Adrenal gland (tissue), 12 donors: Measurements from ENCODE around the gene MRPS27. TPM values are rescaled to one million over a fixed set of nuclear protein-coding genes. Genes with fewer than 3 reads are reported as not detected.
A peak's percentile ranks its signal among the peaks of the same experiment; 100 is the strongest.

ENCODE experiments used
- DNase-seq, 7 donors: peaks; one replicate each; pipeline ENCODE4 v3.0.0-alpha.2; 2019 to 2020
- H3K27ac ChIP-seq, 5 donors: fragments of 200-600 bp; sonication (generic) in 4 of 5; 1 replicate in 3 of 5; 2 replicates in 2 of 5; pipeline versions ENCODE4 v1.5.1 to v1.8.0; 2016 to 2020; ENCODE audit warnings: mild to moderate bottlenecking in 1 of 5
- H3K27me3 ChIP-seq: fragments of 200-600 bp; 2 replicates; pipeline ENCODE4 v1.8.0; 2021
- H3K36me3 ChIP-seq, 2 donors: fragments of 200-600 bp; replicated peaks in 1 of 2; 1 replicate in 1 of 2; 2 replicates in 1 of 2; pipeline versions ENCODE4 v1.5.1 to v1.8.0; 2018 to 2022
- H3K4me1 ChIP-seq, 2 donors: fragments of 200-600 bp; replicated peaks in 1 of 2; 1 replicate in 1 of 2; 2 replicates in 1 of 2; pipeline versions ENCODE4 v1.5.1 to v1.8.0; 2018 to 2021
- H3K4me3 ChIP-seq, 4 donors: fragments of 200-600 bp; sonication (generic) in 3 of 4; one replicate each; pipeline ENCODE4 v1.5.1; 2016 to 2018
- H3K9me3 ChIP-seq, 3 donors: fragments of 200-600 bp; sonication (generic) in 1 of 3; replicated peaks in 1 of 3; 1 replicate in 2 of 3; 2 replicates in 1 of 3; pipeline versions ENCODE4 v1.5.1 to v1.8.0; 2016 to 2021
- CTCF ChIP-seq, 6 experiments: fragments of 450-650 bp in 4 of 6; fragments of 200-600 bp in 2 of 6; sonication (generic) in 1 of 6; IDR thresholded peaks; 1 replicate in 5 of 6; 2 replicates in 1 of 6; pipeline versions ENCODE4 v1.5.1 to v1.8.0; 2016 to 2021; ENCODE audit warnings: antibody characterized with exemption in 6 of 6, mild to moderate bottlenecking in 2 of 6, moderate library complexity in 1 of 6
- POLR2A ChIP-seq, 2 donors: fragments of 450-650 bp; IDR thresholded peaks; one replicate each; pipeline ENCODE4 v1.6.1; 2017; ENCODE audit warnings: antibody characterized with exemption in 2 of 2, mild to moderate bottlenecking in 2 of 2, moderate library complexity in 1 of 2
- WGBS, 4 donors: extraction: QIAGEN DNeasy Blood & Tissue Kit in 2 of 4; methylation state at CpG; one replicate each; pipeline versions ENCODE4 v1.1.5 to v1.1.7; 2013 to 2017; 5-methylcytosine and 5-hydroxymethylcytosine counted together
- intact Hi-C, 2 donors: fragments of 100-400 bp; cut with DNase I; formaldehyde crosslinking; loops; one replicate each; pipeline versions ENCODE4 v1.14.1 to v1.15.0; 2022 to 2023
- polyA plus RNA-seq, 3 donors: library from polyadenylated mRNA; stranded (reverse); fragments of 200-250 nt in 2 of 3; fragments of 350-450 nt in 1 of 3; fragmentation: Illumina TruSeq in 1 of 3; extraction: RNeasy Lipid Tissue Mini Kit (QIAGEN cat#74804) in 1 of 3; gene quantifications; one replicate each; pipeline ENCODE4 v1.2.3, GENCODE V29; 2013 to 2014
- total RNA-seq, 9 donors: library from RNA; depleted of rRNA in 4 of 9; stranded (reverse); fragments of >200 nt in 4 of 9; fragments of 120-200 nt in 1 of 9; fragmentation: NEBNext Ultra II Directional in 1 of 9; extraction: Animal tissue kit (Norgen Biotek cat#: 25700) in 1 of 9; gene quantifications; one replicate each; pipeline versions ENCODE4 v1.1.0 to v1.2.4, GENCODE V29; 2013 to 2023
- donor health status: healthy with polysubstance abuse.
- donor health status: Bipolar disorder and iron deficiency.
- donor health status: DM: yes; HTN: yes; CAD: no.
- donor health status: DM: no; HTN: no; CAD: no.
- donor health status: DM: no; HTN: no; CAD: no.
- donor health status: DM: yes; HTN: yes; CAD: no.

Gene MRPS27
- total and polyA plus RNA-seq, 12 donors = 20.8 to 92.8 (median 67.3) TPM

DNA sequence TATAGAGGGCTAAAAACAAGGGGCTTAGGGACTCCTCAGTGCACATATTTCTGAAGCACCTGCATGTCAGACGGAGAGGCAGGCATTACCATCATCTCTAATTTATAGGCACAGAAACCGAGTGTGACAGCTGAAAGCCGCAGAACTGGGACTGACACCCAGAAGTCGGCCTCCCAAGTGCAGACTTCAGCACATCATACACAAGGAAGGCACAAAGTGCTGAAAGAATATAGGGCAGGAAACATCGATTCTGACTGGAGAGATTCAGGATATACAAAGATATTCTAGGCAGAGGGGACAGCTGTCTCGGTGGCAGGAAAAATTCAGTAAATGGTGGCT is 11.2 kb downstream of the MRPS27 start:
- Histone ChIP-seq H3K36me3 (peaks cover 0 to 21% of the 10 kb centered on the region in 2 donors), H3K27ac (peak overlapping the region in 2 of 5 donors; percentile 94 to 96), H3K4me1 (peaks cover 12 to 14% of the 10 kb centered on the region in 2 donors), H3K27me3 (no peaks in the 10 kb centered on the region), H3K4me3 (no peak overlapping the region), H3K9me3 (no peaks in the 10 kb centered on the region)
- 66 to 72% (median 69%) methylated on average over 6 of the region's 6 CpGs for WGBS, 4 donors
- intact Hi-C loops = loop anchor here (5.0 to 10.0 kb wide), 3 partner anchors 164 to 532 kb away; no protein-coding TSS in a partner anchor
- no peak for DNase-seq
- TF ChIP-seq POLR2A (IDR thresholded peaks at IDR 0.05) (no peak), CTCF (IDR thresholded peaks at IDR 0.05) (no peak)

DNA sequence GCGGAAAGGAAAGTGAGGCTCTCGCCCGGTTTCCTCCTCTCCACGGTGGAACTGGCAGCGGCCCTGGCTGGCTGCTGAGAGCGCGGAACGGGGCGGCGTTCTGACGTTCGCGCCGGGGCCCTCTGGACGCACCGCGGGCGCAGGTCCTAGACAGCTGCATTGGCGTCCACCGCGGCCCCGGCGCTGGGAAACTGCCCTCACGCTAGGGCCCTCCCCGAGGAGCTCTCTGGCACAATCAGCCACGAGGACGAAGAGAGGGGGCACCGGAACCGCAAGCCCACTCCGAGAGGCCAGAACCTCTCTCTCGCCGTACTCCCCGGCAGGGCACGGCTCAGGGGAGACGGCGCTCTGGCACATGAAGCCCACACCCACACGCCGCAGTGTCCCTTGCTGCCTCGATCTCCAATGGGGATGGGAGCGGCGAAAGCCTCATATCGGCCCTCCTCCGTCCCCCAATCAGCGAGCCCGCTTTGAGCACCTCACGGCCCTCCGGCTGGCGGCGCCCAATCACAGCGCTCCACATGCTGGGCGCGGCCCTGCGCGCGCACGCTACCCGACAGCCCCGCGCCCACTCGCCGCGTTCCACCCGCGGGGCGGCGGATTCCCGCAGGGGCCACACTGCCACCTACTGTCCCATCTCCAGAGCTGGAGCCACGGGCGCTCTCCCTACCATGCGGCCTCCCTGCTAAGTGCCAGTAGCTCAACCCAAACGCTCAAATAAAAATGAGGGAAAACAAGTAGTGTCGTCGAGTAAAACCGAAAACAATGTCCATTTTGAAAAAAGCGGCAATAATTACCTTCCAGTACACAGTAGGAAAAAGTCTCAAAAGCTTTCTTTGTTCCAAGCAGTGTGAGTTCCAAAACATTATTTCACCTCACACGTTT is 11.8 kb downstream of the MRPS27 start:
- peaks cover 0 to 21% of the 10 kb centered on the region in 2 donors for H3K36me3 ChIP-seq
- no peaks in the 10 kb centered on the region for H3K9me3 ChIP-seq
- intact Hi-C loops = loop anchor here (5.0 to 10.0 kb wide), 3 partner anchors 163 to 531 kb away; no protein-coding TSS in a partner anchor
- TF ChIP-seq CTCF (IDR thresholded peaks at IDR 0.05) (peak; percentile 73 to 96 (median 92)), POLR2A (IDR thresholded peaks at IDR 0.05) (peak; percentile 93 to 99)
- WGBS, 4 donors = 1 to 5% (median 2%) methylated on average over 16 to 76 of the region's 76 CpGs
- H3K4me1 ChIP-seq = peaks cover 12 to 14% of the 10 kb centered on the region in 2 donors
- H3K27ac ChIP-seq = peak overlapping the region; percentile 66 to 96 (median 93)
- peak; percentile 97 to 99 (median 99) for DNase-seq
- H3K4me3 ChIP-seq = peak overlapping the region; percentile 1 to 84 (median 56)
- H3K27me3 ChIP-seq = no peaks in the 10 kb centered on the region

- Histone ChIP-seq H3K27me3 (no peaks in the 10 kb centered on the region), H3K27ac (peak overlapping the region; percentile 66 to 96 (median 93)), H3K4me1 (peaks cover 12 to 14% of the 10 kb centered on the region in 2 donors), H3K9me3 (no peaks in the 10 kb centered on the region), H3K4me3 (peak overlapping the region; percentile 1 to 84 (median 56)), H3K36me3 (peaks cover 0 to 15% of the 10 kb centered on the region in 2 donors)
- TF ChIP-seq POLR2A (IDR thresholded peaks at IDR 0.05) (no peak), CTCF (IDR thresholded peaks at IDR 0.05) (no peak)
- intact Hi-C loops = loop anchor here (5.0 to 10.0 kb wide), 3 partner anchors 163 to 530 kb away; no protein-coding TSS in a partner anchor
- WGBS, 4 donors = 3 to 7% (median 3%) methylated on average over 8 of the region's 8 CpGs
- no peak for DNase-seq
Measured at GRCh38 chr5:72307573-72307967, 12.5 kb downstream of the MRPS27 start.
